HG03175 (cell line): ENCODE data around the gene PAF1.

ENCODE experiments used
- ATAC-seq: cut with Tn5 transposase; IDR thresholded peaks from one replicate; pipeline ENCODE4 v1.9.1; 2021; ENCODE audit warnings: mild to moderate bottlenecking, moderate library complexity; ENCODE audit not compliant: unreplicated experiment

Gene PAF1

DNA sequence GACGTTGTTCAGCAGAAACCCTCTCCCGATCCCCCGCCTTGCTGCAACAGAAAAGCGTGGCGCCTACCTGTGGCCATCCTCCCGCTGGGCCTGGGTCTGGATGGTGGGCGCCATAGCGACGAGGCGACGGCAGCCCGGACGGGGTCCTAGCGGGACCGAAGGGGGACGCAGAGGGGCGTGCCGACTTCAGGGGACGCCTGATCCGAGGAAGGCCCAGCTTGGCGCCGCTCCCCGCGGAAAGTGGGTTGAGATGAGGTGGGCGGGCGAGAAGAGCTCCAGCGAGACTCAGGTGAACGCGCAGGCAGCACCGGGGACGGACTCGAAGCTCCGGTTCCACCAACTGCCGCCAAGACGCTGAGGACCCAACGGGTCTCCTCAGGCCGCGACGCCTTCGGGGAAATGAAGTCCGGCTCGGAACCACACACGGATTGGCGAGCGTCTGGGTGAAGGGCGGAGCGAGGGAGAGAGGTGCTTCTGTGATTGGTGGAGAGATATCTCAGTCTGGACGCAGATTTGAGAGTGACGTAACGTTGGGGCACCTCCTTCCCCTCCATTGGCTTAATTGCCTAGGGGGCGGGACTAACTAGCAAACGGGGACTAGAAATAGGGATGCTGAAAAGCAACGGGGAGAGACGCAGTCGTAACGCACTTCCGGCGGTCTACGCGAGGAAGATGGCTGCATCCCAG lies at the start of gene PAF1, which contains the start of gene MED29:
PAF1 (minus strand) TSS at position 356 of the 687 bp plus-strand sequence; CDS start at position 114, 242 bp downstream.
MED29 (plus strand) TSS at position 628 of the 687 bp plus-strand sequence; CDS start at position 673, 45 bp downstream.
- ATAC-seq: peak; percentile 94

DNA sequence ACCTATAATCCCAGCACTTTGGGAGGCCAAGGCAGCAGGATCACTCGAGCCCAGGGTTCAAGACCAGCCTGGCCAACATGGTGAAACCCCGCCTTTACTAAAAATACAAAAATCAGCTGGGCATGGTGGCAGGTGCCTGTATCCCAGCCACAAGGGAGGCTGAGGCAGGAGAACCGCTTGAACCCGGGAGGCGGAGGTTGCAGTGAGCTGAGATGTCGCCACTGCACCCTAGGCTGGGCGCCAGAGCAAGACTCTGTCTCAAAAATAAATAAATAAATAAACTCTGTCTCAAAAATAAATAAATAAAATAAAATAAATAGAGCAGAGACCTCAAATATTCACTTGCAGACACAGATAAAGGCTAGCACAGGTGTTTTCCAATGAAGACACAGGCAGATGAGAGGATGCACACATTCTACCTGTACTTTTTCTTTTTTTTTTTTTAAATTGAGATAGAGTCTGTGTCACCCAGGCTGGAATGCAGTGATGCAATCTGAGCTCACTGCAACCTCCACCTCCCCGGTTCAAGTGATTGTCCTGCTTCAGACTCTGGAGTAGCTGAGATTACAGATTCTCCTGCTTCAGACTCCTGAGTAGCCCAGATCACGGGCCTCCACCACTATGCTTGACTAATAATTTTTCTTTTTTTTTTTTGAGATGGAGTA lies 47.5 kb upstream of the PAF1 start:
- no peak for ATAC-seq

DNA sequence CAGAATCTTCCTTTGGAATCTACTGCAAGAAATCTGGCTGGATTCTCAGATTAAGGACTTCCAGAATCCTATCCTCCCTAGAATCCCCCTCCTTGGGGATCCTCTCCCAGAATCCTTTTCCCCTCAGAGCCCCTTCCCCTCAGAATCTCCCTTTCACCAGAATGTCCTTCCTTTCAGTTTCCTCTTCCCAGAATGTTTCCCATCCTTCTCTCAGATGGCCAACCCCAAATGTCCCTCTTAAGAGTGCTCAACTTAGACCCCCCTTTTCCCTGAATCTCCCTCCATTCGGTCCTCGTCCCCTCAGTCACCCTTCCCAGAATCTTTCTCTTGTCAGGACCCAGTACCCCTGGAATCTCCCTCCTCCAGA lies 45.4 kb upstream of the PAF1 start:
- ATAC-seq: no peak

GRCh38 chr19:39435499-39436349 lies 44.8 kb upstream of the PAF1 start, which contains the start of gene RPS16:
Gene RPS16 (minus strand): TSS chr19:39435949. CDS start chr19:39435895, 54 bp downstream.
- ATAC-seq: peak; percentile 87

- ATAC-seq: no peak
These were observed 43.5 kb upstream of the PAF1 start for GRCh38 chr19:39434123-39435076.

DNA sequence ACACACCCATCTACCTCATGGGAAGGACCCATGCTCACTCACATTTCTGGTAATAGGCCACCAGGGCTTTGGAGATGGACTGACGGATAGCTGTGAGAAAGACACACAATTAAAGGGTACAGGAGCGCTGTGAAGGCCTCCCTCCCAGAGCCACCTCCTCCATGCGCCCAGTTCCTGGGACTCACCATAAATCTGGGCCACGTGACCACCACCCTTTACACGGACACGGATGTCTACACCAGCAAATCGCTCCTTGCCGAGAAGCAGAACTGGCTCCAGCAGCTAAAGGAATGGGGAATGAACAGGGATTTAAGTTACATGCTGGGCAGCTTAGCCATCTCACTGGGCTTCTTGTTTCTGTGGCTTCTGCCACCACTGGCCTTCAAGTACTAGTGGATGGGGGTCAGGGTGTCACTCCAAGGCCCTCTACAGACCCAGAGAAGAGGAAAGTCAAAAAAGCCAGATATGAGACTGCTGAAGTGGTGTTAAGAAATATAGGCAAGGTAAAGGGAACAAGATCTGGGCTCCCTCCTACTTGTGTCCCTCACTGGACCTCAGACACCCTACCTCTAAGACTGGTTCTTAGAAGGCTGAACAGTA lies 42.7 kb upstream of the PAF1 start:
- ATAC-seq: no peak

- no peak for ATAC-seq
These were observed 41.7 kb upstream of the PAF1 start for GRCh38 chr19:39432677-39433025.

DNA sequence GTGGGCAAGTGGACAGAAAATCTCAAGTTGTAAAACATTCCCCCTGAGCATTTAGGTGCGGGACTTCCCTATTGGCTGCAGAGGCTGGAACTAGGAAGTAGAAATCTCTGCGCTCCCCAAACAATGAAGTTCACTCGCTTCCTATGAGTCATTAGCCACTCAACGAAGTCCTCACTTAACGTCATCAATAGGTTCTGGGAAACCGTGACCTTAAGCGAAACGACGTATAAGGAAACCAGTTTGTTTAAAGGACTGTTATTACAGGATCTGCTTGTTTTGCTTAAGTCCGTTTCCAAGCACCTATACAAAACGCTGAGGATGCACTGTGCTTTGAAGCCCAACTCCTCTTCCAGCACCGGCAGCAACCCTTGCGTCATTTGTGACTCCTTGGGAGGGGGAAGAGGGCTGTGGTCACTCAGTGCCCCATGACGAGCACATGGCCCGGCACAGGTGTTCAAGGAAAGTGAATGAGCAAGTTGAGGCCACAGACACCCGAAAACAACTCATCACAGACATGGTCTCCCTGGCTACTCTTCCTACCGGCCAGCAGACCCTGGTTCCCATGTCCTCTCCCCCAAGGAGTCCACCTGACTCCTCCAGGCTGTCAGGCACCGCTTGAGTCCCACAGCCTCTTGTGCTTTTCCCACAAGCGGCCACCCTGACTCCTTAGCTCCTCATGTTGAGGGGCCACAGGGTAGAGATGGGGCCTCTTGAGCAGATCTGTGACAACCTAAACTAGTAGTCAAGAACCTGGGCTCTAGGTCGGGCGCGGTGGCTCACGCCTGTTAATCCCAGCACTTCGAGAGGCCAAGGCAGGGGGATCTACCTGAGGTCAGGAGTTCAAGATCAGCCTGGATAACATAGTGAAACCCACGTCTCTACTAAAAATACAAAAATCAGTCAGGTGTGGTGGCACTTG lies 40.0 kb upstream of the PAF1 start:
- peak; percentile 41 for ATAC-seq

GRCh38 chr19:39428283-39429112 lies 37.6 kb upstream of the PAF1 start:
- ATAC-seq: no peak

DNA sequence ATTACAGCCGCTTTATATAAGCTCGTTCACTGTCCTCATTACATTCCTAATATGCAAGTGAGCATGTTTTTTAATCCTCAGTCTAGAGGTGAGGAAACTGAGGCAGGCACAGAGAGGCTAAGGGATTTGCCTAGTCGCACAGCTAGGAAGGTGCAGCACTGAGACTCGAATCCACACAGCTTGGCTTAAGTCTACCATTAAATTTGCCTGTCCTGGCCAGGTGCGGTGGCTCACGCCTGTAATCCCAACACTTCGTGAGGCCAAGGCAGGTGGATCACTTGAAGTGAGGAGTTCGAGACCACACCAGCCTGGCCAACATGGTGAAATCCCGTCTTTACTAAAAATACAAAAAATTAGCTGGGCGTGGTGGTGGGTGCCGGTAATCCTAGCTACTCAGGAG lies 36.8 kb upstream of the PAF1 start:
- ATAC-seq: no peak

DNA sequence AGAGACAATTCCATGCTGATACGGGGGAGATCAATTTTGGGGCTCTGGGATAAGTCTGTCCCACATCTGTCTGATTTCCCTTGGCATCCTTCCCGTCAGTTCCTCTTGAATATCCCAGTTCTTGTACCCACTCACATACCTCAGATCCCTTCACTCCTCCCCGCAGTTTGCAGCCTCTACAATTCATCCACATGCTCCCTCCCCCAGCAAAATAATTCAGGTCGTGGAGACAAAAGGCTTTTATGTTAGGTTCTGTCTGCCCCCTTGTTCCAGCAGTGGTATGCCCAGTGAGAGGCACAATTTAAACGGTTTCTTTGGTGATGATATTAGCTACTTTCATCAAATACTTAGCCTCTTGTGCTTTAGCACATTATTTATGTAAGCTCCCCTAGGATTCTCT lies 35.3 kb upstream of the PAF1 start:
- no peak for ATAC-seq

- no peak for ATAC-seq
These were observed 34.8 kb upstream of the PAF1 start for GRCh38 chr19:39425744-39426143.

DNA sequence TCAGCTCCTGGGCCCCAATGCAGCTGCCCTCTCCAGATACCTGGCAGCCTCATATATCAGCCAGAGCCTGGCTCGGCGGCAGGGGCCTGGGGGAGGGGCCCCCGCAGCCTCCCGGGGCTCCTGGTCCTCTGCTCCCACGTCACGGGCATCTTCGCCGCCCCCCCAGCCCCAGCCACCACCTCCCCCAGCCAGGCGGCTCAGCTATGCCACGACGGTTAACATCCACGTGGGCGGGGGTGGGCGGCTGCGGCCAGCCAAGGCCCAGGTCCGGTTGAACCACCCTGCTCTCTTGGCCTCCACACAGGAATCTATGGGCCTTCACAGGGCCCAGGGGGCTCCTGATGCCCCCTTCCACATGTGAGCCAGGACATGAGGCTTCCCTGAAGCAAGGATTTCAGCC lies 34.0 kb upstream of the PAF1 start:
- no peak for ATAC-seq

GRCh38 chr19:39423258-39424086 lies 32.6 kb upstream of the PAF1 start:
- ATAC-seq: no peak

GRCh38 chr19:39422020-39422419 lies 31.1 kb upstream of the PAF1 start:
- ATAC-seq: no peak

DNA sequence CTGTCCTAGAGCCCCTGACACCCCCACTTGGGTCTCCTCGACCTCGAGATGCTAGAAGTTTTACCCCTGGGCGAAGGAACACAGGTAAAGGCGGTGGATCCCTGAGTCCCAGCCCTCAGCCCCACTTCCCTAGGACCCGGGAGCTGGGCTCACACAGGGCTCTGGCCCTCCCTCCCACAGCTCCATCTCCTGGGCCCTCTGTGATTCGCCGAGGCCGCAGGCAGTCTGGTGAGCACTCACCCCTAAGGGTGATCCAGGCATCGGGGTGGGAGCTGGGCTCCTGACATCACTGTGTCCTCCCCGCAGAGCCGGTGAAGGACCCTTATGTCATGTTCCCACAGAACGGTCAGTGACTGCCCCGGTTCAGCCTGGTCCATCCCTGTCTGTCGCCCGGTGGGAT lies 29.9 kb upstream of the PAF1 start:
- ATAC-seq: no peak

- ATAC-seq: no peak
These were observed 28.1 kb upstream of the PAF1 start for GRCh38 chr19:39419003-39419402.
